Measurements from ENCODE around the gene BAK1. TPM values are rescaled to one million over a fixed set of nuclear protein-coding genes. Genes with fewer than 3 reads are reported as not detected.

The BAK1 gene
- 10 to 100 TPM in 1 of 3 donors, 1 to 10 TPM in 2; 6.7 to 11.1 (median 7.0) TPM for total RNA-seq

DNA sequence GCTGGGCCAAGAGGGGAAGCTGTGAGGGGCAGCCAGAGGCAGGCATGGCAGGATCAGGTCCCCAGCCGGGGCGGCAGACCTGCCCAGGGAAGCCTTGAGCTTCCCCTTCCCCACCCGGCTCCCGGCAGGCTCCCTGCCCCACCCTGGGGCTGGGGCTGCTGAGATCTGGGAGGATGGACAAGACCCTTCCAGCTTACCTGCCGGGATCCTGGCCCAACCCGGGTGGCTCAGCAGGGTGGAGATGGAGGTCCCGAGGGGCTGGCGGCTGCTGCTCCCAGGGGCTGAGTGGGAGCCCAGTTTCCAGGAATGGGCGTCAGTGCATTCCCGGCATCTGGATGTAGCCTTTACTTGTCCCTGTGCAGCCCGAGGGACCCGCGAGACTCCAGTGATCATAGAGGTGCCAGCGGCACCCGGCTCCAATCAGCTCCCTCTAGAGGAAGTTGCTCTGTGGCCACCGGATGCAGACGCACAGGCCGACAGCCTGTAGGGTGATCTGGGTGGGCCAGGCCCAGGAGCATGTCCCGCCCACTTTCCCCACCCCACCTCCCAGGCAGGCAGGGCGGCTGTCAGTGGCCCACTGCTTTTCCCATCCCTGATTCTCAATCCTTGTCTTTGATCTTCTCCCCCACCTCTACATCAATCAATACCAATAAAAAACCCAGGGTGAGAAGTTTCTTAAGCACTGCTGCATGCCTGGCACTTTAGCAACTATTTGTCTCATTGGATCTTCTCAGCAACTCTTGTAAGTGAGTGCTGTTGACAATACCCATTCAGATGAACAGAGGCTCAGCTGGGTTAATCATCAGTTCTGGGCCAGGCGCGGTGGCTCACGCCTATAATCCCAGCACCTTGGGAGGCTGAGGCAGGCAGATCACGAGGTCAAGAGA is at the start of gene BAK1:
BAK1 (minus strand) TSS at position 449 of the 887 bp plus-strand sequence. CDS start 2,672 bp downstream, outside the sequence.
- peak within 1 kb of the TSS; percentile 88 to 91 for H3K27ac ChIP-seq
- H3K36me3 ChIP-seq: no peaks in the 10 kb centered on the region
- intact Hi-C loops (cut with DNase I; ENCODE audit: low total_unique reads): loop anchor here (10.0 kb wide), 1 partner anchor 115 kb away; no protein-coding TSS in a partner anchor
- H3K4me3 ChIP-seq: peak within 1 kb of the TSS; percentile 76 to 83 (median 83)
- H3K9me3 ChIP-seq: no peaks in the 10 kb centered on the region
- peaks cover 0 to 3% of the 10 kb centered on the region in 2 donors for H3K4me1 ChIP-seq
- peak; percentile 83 to 86 for DNase-seq (ENCODE audit: low spot score in 2 of 2)
- TF ChIP-seq, protein P1, sequence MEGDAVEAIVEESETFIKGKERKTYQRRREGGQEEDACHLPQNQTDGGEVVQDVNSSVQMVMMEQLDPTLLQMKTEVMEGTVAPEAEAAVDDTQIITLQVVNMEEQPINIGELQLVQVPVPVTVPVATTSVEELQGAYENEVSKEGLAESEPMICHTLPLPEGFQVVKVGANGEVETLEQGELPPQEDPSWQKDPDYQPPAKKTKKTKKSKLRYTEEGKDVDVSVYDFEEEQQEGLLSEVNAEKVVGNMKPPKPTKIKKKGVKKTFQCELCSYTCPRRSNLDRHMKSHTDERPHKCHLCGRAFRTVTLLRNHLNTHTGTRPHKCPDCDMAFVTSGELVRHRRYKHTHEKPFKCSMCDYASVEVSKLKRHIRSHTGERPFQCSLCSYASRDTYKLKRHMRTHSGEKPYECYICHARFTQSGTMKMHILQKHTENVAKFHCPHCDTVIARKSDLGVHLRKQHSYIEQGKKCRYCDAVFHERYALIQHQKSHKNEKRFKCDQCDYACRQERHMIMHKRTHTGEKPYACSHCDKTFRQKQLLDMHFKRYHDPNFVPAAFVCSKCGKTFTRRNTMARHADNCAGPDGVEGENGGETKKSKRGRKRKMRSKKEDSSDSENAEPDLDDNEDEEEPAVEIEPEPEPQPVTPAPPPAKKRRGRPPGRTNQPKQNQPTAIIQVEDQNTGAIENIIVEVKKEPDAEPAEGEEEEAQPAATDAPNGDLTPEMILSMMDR (IDR thresholded peaks at IDR 0.05): peak; percentile 26 to 47 (median 35)
- TF ChIP-seq POLR2A (IDR thresholded peaks at IDR 0.05) (no peak), POLR2AphosphoS5 (IDR thresholded peaks at IDR 0.05) (peak in 2 of 3 donors; percentile 25 to 57)
- no peaks in the 10 kb centered on the region for H3K27me3 ChIP-seq

DNA sequence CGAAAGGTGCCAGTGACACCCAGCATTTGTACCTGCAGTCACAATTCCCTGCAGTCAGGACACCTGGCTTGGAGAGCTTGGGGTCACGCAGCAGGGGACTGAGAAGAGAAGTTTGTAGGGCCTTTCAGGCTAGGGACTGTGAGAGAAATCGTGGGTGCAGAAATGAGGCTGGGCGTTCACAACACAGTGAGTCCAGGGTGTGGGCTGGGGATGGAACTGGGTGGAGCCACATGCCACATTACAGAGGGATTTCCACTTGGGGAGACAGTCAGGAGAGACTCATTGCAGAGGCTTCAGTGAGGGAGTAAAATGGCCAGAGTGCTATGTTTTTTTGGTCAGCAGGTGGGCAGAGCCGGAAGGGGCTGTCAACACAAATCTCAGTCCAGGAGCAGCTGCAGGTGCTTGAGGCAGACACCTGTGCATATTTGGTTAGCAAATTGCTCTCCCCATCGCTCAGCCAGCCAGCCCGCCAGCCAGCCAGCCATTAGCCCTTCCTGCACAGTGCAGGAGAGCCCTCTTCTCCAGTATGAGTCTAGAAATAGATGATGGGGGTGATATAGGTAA is 48.4 kb upstream of the BAK1 start:
- no peaks in the 10 kb centered on the region for H3K4me1 ChIP-seq

GRCh38 chr6:33627876-33628275 is 47.8 kb upstream of the BAK1 start:
- Histone ChIP-seq H3K4me3 (no peak overlapping the region), H3K27me3 (no peaks in the 10 kb centered on the region), H3K36me3 (no peaks in the 10 kb centered on the region), H3K9me3 (no peaks in the 10 kb centered on the region), H3K27ac (no peak overlapping the region), H3K4me1 (no peaks in the 10 kb centered on the region)
- intact Hi-C loops (cut with DNase I; ENCODE audit: low total_unique reads): no loop called here
- DNase-seq (ENCODE audit: low spot score in 2 of 2): no peak
- TF ChIP-seq POLR2AphosphoS5 (IDR thresholded peaks at IDR 0.05) (no peak), POLR2A (IDR thresholded peaks at IDR 0.05) (no peak)
- TF ChIP-seq, protein P1 (IDR thresholded peaks at IDR 0.05): no peak

More for the DNA sequence above, 48.4 kb upstream of the BAK1 start:
- DNase-seq (ENCODE audit: low spot score in 2 of 2): no peak
- no peaks in the 10 kb centered on the region for H3K9me3 ChIP-seq
- no peaks in the 10 kb centered on the region for H3K27me3 ChIP-seq
- H3K27ac ChIP-seq: no peak overlapping the region
- H3K36me3 ChIP-seq: no peaks in the 10 kb centered on the region
- intact Hi-C loops (cut with DNase I; ENCODE audit: low total_unique reads): no loop called here
- TF ChIP-seq POLR2A (IDR thresholded peaks at IDR 0.05): no peak
- TF ChIP-seq, protein P1 (IDR thresholded peaks at IDR 0.05): no peak
- TF ChIP-seq POLR2AphosphoS5 (IDR thresholded peaks at IDR 0.05): no peak
- H3K4me3 ChIP-seq: no peak overlapping the region

DNA sequence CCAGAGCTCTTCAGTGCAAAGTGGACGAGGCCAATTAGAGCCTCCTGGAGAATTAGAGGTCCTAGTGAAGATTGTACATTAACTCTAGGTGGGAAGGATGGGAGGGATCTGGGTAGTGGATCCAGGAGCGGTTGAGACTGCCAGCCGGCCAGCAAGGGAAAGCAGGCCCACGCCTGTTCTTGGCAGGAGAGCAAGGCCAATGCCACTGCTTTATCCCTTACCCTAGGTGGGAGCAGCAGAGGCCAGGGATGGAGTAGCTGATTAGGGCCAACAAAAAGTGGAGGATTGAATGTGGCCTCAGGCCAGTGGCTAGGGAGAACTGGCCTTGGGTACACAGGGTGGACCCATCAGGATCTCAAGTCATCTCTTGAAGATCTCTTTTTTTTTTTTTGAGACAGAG is 44.8 kb upstream of the BAK1 start:
- Histone ChIP-seq H3K9me3 (no peaks in the 10 kb centered on the region), H3K4me3 (no peak overlapping the region), H3K36me3 (no peaks in the 10 kb centered on the region), H3K27ac (no peak overlapping the region), H3K4me1 (no peaks in the 10 kb centered on the region), H3K27me3 (no peaks in the 10 kb centered on the region)
- TF ChIP-seq POLR2AphosphoS5 (IDR thresholded peaks at IDR 0.05) (no peak), POLR2A (IDR thresholded peaks at IDR 0.05) (no peak)
- DNase-seq (ENCODE audit: low spot score in 2 of 2): no peak
- intact Hi-C loops (cut with DNase I; ENCODE audit: low total_unique reads): no loop called here

- H3K27ac ChIP-seq: no peak overlapping the region
- intact Hi-C loops (cut with DNase I; ENCODE audit: low total_unique reads): no loop called here
- H3K9me3 ChIP-seq: no peaks in the 10 kb centered on the region
- no peaks in the 10 kb centered on the region for H3K36me3 ChIP-seq
- no peaks in the 10 kb centered on the region for H3K27me3 ChIP-seq
- TF ChIP-seq, protein P1 (IDR thresholded peaks at IDR 0.05): no peak
- TF ChIP-seq POLR2A (IDR thresholded peaks at IDR 0.05) (no peak), POLR2AphosphoS5 (IDR thresholded peaks at IDR 0.05) (no peak)
- H3K4me3 ChIP-seq: no peak overlapping the region
- H3K4me1 ChIP-seq: no peaks in the 10 kb centered on the region
- DNase-seq (ENCODE audit: low spot score in 2 of 2): no peak
These were observed 43.9 kb upstream of the BAK1 start for GRCh38 chr6:33623895-33624381.
